NCI-H1436 (cell line): ENCODE results near the gene SLC29A2.
"Not testable (repeated sequence)": the region's sequence is repeated elsewhere in the genome, so short reads cannot be mapped to it uniquely, and the experiment has no call there.

Source experiments
- DNase-seq: peaks from one replicate; lab custom pipeline; 2025; lab: John Stamatoyannopoulos, UW

The SLC29A2 gene

DNA sequence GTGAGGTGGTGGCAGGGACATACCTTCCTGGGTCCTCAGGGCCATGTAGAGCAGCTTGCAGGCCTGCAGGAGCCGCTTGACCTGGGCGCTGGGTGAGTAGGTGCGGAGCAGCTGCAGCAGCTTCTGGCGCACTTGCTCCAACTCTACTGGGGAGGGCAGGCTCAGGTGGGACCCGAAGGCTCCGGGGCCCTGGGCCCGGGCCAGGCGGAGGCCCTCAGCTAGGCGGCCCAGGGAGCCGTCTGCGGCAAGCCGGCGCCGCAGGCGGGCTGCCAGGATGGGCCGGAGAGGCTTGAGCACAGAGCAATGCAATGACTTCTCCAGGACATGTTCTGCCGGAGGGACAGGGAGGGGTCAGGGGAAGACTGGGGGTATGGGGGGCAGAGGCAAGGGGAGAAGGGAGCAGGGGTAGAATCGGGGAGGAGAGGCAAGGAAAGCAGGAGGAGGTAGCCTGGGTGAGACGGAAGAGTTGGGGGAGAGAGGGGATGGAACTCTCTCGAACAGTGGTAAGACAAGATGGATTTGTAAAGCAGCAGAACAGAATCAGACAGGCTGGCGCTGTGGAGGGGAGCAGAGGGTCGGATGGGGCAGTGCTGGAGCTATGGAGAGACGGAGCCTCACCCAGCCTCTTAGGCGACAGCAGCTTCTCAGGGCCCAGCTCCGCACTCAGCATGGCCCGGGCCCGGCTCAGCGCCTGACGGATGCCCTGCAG lies 37.5 kb downstream of the SLC29A2 start:
- DNase-seq, result no peak

DNA sequence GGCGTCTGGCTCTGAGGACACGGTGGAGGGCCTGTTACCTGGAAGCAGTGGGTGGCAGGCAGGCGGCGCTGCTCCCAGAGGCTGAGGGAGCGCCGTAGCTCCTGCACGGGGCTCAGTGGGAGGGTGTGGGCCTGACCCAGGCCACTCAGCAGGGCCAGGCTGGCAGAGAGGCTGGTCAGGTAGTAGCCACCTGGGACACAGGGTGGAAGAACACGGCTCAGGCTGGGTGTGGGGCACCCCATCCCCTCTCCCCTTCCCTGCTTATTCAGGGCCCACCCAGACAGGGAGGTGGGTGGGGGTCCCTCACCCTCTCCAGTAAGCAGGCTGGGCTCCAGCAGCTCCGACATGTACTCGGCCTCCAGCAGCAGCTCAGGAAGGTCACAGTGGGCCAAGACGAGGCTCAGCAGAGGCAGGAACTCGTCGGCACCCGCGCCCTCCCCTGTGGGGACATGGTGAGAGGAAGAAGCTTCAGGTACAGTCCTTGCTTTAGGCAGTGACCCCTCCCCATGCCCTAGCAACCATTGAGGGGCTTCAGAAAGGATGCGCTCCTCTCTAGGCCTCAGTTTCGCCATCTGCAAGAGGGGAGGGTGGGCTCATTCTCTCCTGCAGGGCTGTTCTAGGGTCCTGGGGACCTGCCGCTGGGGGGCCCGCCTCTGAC lies 38.2 kb downstream of the SLC29A2 start:
- DNase-seq, result no peak

DNA sequence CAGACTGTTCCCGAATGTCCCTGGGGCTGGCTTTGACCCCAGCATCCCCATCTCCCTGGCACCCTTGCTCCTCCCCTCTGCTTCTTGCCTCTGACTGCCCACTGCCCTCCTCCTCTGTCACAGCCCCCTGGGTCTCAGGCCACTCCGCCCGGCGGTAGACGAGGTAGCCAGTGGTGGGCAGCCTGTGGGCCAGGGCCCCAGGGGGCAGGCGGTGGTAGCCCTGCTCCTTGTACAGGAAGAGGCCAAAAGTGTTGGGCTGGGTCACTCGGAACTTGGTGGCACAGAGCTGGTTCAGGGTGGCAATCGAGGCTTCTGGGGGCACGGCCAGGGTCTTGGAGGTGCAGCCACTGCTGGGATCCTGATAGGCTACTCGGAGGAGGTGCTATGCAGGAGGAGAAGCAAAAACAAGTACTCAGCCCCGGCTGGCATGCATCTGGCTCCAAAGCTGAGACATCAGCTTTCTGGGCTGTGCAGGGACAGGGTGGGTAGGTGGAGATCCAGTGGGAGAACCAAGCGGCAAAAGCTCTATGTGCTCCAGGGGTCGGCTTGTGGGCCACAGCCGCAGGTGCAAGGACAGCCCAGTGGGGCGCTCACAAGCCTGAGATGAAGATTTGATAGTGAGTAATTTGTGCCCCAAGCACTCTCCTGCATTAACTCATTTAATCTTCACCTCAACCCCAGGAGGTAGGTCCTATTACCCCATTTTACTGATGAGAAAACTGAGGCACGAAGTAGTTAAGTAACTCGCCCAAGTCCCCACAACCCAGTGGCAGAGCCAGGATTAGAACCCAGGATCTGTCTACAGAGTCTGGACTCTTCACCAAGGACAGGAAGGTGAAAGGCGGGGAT lies 39.0 kb downstream of the SLC29A2 start:
- DNase-seq, result no peak

DNA sequence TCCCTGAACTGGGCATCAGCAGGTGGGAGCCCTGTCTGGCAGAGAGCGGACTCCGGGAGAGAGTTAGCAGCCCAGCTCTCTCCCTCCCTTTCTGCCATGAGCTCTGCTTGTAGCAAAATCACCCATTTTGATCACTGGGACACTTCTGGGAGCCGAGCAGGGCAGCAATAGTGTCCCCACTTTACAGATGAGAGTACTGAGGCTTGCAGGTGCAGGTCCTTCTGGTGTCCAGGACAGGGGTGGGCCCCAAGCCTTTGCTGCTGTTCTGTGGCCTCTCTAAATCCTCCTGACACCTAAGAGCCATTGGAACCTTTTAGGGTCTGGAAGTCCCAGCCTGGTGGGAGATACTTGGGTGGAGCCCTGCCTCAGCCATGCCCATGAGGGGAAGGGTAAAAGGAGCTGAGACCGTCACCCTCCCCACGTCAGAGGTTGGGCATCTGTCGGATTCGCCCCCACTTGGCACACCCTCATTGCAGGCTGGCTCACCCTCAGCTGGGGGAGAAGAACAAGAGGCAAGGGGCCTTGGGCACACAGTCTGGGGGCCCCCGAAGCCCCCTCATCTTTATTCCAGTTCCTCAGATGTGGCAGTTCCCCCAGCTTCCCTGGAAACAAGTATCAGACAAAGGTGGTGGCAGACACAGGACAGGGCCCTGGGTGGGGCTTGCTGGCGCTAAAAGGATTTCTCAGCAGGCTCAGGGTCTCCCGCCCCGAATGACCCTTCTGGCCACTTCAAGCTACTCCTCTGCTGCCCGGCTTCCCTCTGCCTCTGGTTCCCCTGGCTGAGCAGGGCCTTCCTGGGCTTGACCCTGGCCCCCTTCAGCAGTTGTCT lies 39.8 kb downstream of the SLC29A2 start:
- no peak for DNase-seq

DNA sequence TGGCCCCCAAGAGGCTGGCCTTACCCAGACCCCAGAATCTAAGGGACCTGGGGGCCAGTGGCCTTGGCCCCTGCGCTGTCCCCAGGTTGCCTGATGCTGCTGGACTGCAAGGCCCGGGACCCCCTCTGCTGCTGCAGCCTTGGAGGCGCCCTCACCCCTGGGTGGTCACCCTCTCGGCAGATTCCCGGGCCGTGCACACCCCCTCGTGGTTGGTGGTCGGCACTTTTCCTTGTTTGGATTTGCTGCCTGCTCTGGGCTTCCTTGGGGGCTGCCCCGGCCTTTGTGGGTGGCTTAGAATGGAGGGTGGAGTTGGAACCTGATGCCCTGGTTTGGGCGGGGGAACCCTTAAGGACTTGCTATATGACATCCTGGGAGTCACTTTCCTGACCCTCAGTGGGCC lies 40.6 kb downstream of the SLC29A2 start:
- no peak for DNase-seq

DNA sequence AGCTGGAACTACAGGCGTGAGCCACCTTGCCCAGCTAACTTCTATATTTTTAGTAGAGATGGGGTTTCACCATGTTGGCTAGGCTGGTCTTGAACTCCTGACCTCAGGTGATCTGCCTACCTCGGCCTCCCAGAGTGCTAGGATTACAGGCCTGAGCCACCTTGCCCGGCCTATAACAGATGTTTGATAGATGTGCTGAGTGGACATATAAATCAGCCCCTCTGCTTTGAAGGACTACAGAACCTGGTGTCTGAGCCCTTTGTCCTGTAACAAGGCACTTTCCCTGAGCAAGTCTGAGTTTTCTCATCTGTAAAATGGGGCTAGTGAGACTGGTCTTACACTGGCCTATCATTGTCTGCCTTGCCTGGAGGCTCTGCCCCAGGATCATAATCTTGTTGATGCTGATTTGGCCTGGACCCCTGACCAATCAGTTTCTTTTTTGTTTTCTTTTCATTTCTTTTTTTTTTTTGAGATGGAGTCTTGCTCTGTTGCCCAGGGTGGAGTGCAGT lies 42.3 kb downstream of the SLC29A2 start:
- no peak for DNase-seq

DNA sequence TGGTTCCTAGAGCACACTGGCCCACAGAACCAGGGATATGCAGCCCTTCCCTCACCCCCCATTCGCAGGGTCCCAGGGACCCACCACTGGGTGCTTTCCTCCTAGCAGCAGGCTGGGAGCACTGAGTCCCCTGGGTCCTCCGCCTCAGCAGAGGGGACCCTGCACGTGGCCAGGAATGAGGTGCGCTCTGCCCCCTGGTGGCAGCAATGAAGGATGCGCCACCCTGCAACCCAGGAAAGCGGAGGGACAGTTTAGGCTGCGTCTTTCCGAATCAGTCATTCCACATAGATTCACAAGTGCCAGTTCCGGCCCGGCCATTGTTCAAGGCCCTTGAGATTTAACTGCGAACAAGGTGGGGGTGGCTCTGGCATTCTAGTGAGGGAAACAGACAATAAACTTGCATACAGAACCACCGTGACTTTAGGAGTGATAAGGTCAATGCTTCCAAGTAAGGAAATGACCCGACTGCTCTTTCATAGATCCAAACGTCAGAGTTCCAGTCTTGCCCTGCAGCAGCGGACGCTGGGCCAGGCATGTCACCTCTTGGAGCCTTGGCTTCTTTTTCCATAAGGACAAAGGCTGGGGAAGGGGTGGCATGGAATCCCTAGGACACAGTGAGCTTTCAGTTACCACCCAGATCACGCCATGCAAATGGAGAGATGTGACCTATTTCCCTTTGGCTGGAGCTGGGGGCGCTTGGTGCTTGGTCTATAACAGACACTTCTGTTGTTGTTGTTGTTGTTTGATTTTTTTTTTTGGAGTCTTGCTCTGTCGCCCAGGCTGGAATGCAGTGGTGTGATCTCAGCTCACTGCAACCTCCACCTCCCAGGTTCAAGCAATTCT lies 43.0 kb downstream of the SLC29A2 start:
- DNase-seq, result peak; percentile 82

DNA sequence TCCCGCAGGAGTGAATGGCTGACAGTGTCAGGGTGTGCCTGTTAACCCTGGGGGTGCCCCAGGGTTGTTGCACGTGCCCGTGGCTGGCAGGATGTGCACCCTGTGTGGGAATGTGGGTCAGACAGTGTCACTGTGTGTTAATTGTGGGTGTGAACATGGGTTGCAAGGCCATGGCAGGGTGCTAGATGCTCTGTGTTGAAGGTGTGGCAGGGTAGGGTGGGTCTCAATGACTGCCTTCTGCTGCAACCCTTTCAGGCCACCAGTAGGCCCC lies 43.6 kb downstream of the SLC29A2 start:
- DNase-seq, result no peak

DNA sequence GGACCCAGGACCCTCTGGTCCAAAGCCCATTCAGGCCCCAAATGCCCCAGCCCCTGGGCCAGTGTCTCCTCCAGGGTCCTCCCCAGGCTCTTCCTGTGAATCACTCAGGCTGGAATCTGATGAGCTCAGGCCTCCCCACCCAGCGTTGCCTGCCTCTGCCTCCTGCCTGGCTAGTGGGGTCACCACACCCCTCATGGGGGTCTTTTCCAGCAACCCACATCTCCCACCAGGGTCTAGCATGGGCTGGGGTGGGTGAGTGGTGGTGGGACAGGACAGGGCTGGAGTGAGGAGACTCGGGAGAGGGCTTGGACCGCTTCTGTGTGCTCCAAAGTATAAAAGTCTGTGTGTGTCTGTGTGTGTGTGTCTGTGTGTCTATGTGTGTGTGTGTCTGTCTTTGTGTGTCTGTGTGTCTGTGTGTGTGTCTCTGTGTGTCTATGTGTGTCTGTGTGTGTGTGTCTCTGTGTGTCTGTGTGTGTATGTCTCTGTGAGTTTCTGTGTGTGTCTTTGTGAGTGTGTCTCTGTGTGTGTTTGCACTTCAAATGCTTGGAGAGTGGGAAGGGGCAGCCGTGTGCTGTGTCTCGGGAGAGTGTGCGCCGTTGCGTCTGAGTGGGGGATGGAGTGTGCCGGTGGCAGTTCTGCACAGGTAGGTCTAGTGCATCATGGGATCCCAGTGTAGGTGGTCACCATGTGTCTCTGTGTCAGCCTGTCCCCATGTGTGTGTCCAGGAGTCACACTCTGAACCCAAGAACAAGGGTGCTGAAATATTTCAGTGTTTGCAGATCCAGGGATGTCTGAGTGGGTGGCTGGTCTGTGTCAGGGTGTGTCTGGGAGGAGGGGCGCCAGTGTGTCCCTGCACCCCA lies 44.2 kb downstream of the SLC29A2 start:
- no peak for DNase-seq

DNA sequence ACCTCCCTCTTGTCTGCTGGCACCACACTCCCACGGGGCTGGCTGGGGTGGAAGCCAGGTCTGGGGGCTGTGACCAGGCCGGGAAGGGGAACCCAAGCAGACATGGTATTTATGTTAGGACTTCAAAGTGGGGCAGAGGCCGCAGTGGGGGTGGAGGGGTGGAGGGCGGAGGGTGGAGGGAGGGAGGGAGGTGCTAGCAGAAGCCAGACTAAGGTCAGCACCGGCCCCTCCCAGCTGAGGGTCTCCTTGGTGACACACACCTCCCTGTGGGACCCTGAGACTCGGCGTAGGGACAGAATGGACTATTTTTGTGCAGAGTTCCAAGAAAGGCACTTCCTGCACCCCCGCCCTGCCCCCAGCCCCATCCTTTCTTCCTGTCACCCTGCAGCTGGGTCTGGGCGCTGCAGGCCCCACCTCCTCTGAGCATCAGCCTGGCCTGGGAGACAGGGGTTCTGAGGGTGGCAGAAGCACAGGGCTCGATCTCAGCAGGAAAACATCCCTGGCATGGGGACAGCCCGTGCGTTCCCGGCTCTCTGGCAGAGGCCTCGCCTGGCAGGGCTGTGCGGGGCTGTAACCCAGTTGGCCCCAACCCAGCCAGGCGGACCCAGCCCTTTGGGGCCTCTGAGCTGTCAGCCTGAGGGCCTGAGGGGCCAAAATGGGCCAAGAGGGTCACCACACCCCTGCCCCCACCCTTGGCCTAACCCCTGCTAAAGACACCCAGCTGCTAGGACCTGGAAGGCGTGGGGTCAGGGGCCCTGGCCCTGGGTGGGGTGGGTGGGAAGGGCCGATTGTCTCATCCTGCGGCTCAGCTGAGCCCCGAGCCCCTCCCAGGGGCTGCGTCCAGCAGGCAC lies 45.1 kb downstream of the SLC29A2 start:
- DNase-seq, result no peak

DNA sequence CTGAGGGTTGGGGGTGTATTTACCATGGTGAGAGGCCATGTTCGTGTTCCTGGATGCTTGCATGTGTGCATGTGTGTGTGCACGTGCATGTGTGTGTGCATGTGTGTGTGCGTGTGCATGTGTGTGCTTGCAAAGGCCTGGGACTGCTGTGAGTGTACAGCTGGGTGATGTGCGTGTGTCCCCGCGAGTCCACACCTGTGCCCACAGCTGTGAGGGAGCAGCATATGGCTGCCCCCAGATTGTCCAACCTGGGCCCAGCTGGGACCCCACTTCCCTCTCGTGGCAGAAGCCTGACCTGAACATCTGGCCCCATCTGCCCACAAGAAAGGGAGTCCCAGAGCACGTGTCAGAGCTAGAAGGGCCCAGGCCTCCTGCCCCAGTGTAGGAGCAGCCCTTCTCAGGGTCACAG lies 46.3 kb downstream of the SLC29A2 start:
- no peak for DNase-seq

DNA sequence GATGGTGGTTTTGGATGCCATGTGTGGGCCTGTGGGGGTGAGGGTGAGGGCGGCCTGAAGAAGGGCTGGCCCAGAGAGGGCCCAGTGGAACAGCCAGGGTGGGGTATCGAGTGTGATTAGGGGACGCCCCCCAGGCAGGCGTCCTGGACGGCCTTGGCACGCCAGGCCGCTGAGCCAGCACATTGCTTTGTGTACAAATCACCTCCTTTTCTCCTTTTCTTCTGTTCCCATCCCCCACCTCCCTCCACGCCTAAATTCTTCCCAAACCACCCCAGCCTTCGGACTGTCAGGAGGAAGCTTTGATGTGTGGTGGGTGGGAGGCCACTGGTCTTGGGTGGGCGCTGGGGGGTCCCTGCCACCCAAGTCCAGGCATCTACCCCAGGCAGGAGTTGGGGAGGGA lies 46.9 kb downstream of the SLC29A2 start:
- no peak for DNase-seq

DNA sequence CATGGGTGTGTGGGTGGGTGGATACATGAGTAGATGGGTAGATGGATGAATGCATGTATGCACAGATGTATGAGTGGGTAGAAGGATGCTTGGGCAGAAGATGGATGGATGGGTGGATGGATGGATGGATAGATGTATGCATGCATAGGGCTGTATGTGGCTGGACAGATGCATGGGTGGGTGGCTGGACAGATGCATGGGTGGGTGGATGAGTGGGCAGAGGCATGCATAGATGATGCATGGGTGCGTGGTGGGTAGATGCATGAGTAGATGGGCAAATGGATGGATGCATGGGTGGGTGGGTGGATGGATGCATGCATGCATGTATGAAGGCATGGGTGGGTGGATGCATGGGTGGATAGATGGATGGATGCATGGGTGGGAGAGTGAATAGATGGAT lies 47.9 kb downstream of the SLC29A2 start:
- DNase-seq, result no peak

DNA sequence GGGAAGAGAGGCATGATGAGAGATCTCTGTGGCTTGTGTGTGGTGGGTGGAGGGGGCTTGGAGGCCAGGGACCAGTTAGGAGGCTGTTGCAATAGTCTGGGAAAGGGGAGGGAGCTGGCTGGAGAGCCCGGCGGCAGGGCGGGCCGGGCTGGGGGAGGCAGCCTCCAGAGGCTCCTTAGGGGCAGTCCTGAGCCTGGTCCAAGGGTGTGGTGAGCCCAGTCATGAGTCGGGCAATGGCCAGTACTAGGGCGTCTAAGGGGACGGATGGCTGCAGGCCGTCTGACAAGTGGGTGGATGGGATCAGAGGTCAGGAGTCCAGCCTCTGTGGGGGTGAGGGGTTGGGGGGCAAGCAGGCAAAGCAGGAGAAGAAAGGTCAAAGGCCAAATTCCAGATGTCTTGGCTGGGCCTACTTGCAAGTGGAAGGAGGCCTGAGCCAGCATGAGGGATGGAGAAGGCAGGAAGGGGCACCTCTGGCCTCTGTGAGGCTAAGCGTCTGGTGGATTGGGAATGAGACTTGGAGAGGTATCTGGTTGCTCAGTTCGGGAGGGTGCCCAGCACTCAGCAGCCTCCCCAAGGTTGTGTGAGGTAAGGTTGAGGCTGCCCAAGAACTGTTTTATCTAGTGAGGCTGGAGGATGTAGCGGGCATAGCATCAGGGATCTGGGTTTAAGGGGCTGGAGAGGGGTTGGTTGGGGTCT lies 48.7 kb downstream of the SLC29A2 start:
- DNase-seq, result no peak

DNA sequence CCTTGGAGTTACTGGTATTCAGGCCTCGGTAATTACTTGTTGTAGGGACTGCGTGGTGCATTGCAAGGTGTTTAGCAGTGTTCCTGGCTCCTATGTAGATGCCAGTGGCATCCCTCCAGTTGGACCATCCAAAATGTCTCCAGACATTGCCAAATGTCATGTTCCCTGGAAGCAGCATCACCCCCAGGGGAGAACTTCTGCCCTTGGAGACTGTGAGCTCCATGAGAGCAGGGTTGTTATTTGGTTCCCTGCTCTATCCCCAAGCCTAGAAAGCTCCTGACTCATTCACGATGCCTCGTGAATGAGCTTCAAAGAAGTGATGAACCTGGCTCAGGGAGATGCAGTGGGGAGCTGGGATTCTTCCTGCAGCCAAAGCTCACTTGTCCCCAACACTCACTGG lies 50.0 kb downstream of the SLC29A2 start:
- no peak for DNase-seq

DNA sequence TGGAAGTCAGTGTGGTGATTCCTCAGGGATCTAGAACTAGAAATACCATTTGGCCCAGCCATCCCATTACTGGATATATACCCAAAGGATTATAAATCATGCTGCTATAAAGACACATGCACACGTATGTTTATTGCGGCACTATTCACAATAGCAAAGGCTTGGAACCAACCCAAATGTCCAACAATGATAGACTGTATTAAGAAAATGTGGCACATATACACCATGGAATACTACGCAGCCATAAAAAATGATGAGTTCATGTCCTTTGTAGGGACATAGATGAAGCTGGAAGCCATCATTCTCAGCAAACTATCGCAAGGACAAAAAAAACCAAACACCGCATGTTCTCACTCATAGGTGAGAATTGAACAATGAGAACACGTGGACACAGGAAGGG lies 50.8 kb downstream of the SLC29A2 start:
- DNase-seq, result not testable (repeated sequence)

DNA sequence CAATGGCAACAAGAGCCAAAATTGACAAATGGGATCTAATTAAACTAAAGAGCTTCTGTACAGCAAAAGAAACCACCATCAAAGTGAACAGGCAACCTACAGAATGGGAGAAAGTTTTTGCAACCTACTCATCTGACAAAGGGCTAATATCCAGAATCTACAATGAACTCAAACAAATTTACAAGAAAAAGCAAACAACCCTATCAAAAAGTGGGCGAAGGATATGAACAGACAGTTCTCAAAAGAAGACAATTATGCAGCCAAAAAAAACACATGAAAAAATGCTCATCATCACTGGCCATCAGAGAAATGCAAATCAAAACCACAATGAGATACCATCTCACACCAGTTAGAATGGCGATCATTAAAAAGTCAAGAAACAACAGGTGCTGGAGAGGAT lies 51.3 kb downstream of the SLC29A2 start:
- not testable (repeated sequence) for DNase-seq

DNA sequence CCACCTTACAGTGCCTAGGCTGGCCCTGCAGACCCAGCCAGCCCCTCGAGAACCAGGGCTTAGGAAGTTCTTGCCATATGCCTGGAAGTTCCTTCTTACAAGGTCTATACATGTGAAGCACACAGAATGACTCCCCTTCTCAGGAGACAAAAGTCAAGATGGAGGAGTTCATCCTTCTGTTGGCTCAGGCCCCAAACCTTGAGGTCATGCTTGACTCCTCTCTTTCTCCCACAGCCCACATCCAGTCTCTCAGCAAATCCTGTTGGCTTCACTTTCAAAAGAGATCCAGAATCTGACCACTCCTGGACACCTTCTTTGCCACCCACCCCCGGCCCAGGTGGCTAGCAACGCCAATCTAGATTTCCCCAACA lies 53.0 kb downstream of the SLC29A2 start:
- DNase-seq, result no peak
